ENCODE measurements around the gene MAML2. TPM values are rescaled to one million over a fixed set of nuclear protein-coding genes. Genes with fewer than 3 reads are reported as not detected.

The MAML2 gene
- total and polyA plus RNA-seq, 4 donors, result 0.56 to 2.1 (median 1.4) TPM

- 95% methylated on average over 4 of the region's 4 CpGs for WGBS
- Histone ChIP-seq H3K9ac (ENCODE audit: low read depth in 1 of 2, low read length in 2 of 2) (no peak overlapping the region), H3K4me1 (ENCODE audit: control insufficient read depth in 4 of 4, insufficient read depth in 4 of 4, low read length in 3 of 4) (peaks cover 0 to 11% (median 9%) of the 10 kb centered on the region in 4 donors), H3K4me3 (ENCODE audit: low read depth in 1 of 3, low read length in 3 of 3) (no peak overlapping the region), H3K36me3 (ENCODE audit: control insufficient read depth in 4 of 4, insufficient read depth in 3 of 4, low read depth in 1 of 4, low read length in 3 of 4) (no peaks in the 10 kb centered on the region), H3K27ac (ENCODE audit: low read depth in 1 of 2, low read length in 2 of 2) (no peak overlapping the region), H3K27me3 (ENCODE audit: control insufficient read depth in 4 of 4, insufficient read depth in 4 of 4, low read length in 3 of 4) (no peaks in the 10 kb centered on the region), H3K9me3 (ENCODE audit: control insufficient read depth in 4 of 4, low read length in 3 of 4) (no peaks in the 10 kb centered on the region)
- TF ChIP-seq RXRA (IDR thresholded peaks at IDR 0.05) (no peak), YY1 (IDR thresholded peaks at IDR 0.05) (no peak)
- DNase-seq (ENCODE audit: low spot score), result no peak
These were observed 12.5 kb downstream of the MAML2 start for GRCh38 chr11:96330511-96330859.

- Histone ChIP-seq H3K9me3 (ENCODE audit: control insufficient read depth in 4 of 4, low read length in 3 of 4) (no peaks in the 10 kb centered on the region), H3K4me3 (ENCODE audit: low read depth in 1 of 3, low read length in 3 of 3) (no peak overlapping the region), H3K27ac (ENCODE audit: low read depth in 1 of 2, low read length in 2 of 2) (no peak overlapping the region), H3K36me3 (ENCODE audit: control insufficient read depth in 4 of 4, insufficient read depth in 3 of 4, low read depth in 1 of 4, low read length in 3 of 4) (no peaks in the 10 kb centered on the region), H3K27me3 (ENCODE audit: control insufficient read depth in 4 of 4, insufficient read depth in 4 of 4, low read length in 3 of 4) (no peaks in the 10 kb centered on the region), H3K4me1 (ENCODE audit: control insufficient read depth in 4 of 4, insufficient read depth in 4 of 4, low read length in 3 of 4) (peaks cover 0 to 11% (median 9%) of the 10 kb centered on the region in 4 donors), H3K9ac (ENCODE audit: low read depth in 1 of 2, low read length in 2 of 2) (no peak overlapping the region)
- TF ChIP-seq RAD21 (IDR thresholded peaks at IDR 0.05) (no peak), REST (IDR thresholded peaks at IDR 0.05) (no peak), RXRA (IDR thresholded peaks at IDR 0.05) (no peak)
- WGBS, result 89% methylated on average over 3 of the region's 3 CpGs
- DNase-seq (ENCODE audit: low spot score), result no peak
These were observed 13.0 kb downstream of the MAML2 start for GRCh38 chr11:96329855-96330510.

- no peak for DNase-seq (ENCODE audit: low spot score)
- no peak overlapping the region for H3K4me3 ChIP-seq (ENCODE audit: low read depth in 1 of 3, low read length in 3 of 3)
- TF ChIP-seq TAF1 (conservative IDR thresholded peaks at IDR 0.05) (no peak), SP1 (IDR thresholded peaks at IDR 0.05) (no peak), GABPA (IDR thresholded peaks at IDR 0.05 in 1 of 2, conservative IDR thresholded peaks at IDR 0.05 in 1 of 2) (no peak), HNF4A (conservative IDR thresholded peaks at IDR 0.05) (no peak), NR2F2 (IDR thresholded peaks at IDR 0.05) (no peak), YY1 (IDR thresholded peaks at IDR 0.05) (no peak), ZBTB33 (IDR thresholded peaks at IDR 0.05) (no peak), CTCF (IDR thresholded peaks at IDR 0.05; ENCODE audit: low read depth, low read length, missing input control) (no peak), FOXA1 (IDR thresholded peaks at IDR 0.05) (no peak), MAX (IDR thresholded peaks at IDR 0.05) (no peak), RAD21 (IDR thresholded peaks at IDR 0.05) (no peak), EGR1 (IDR thresholded peaks at IDR 0.05; ENCODE audit: low read depth in 2 of 2) (no peak), ATF3 (IDR thresholded peaks at IDR 0.05) (no peak), JUND (IDR thresholded peaks at IDR 0.05) (no peak), FOXA2 (IDR thresholded peaks at IDR 0.05) (no peak), RXRA (IDR thresholded peaks at IDR 0.05) (no peak), HNF4G (IDR thresholded peaks at IDR 0.05) (no peak)
- no peaks in the 10 kb centered on the region for H3K36me3 ChIP-seq (ENCODE audit: control insufficient read depth in 4 of 4, insufficient read depth in 3 of 4, low read depth in 1 of 4, low read length in 3 of 4)
- no peaks in the 10 kb centered on the region for H3K27me3 ChIP-seq (ENCODE audit: control insufficient read depth in 4 of 4, insufficient read depth in 4 of 4, low read length in 3 of 4)
- H3K9ac ChIP-seq (ENCODE audit: low read depth in 1 of 2, low read length in 2 of 2), result no peak overlapping the region
- 86% methylated on average over 1 of the region's 1 CpG for WGBS
- H3K27ac ChIP-seq (ENCODE audit: low read depth in 1 of 2, low read length in 2 of 2), result no peak overlapping the region
- no peaks in the 10 kb centered on the region for H3K9me3 ChIP-seq (ENCODE audit: control insufficient read depth in 4 of 4, low read length in 3 of 4)
- H3K4me1 ChIP-seq (ENCODE audit: control insufficient read depth in 4 of 4, insufficient read depth in 4 of 4, low read length in 3 of 4), result peaks cover 0 to 11% (median 9%) of the 10 kb centered on the region in 4 donors
These were observed 13.6 kb downstream of the MAML2 start for GRCh38 chr11:96329419-96329818.

Measured in liver (tissue), 9 donors.